Osteoblast (primary cell): ENCODE results near the gene ADGRD1. TPM values are rescaled to one million over a fixed set of nuclear protein-coding genes. Genes with fewer than 3 reads are reported as not detected.

ENCODE experiments used
- DNase-seq: peaks from one replicate; pipeline ENCODE4 v3.0.0; 2011; ENCODE audit warnings: low spot score, mixed read lengths; ENCODE audit not compliant: insufficient read length; ENCODE audit errors: missing footprints
- H2AFZ ChIP-seq: 2 replicates; pipeline ENCODE4 v1.6.0; 2011; ENCODE audit warnings: mild to moderate bottlenecking, low read length
- H3K27ac ChIP-seq: 2 replicates; pipeline ENCODE4 v1.5.1; 2011; ENCODE audit warnings: mild to moderate bottlenecking, low read depth, low read length, moderate library complexity
- H3K27me3 ChIP-seq: 2 replicates; pipeline ENCODE4 v1.6.0; 2012; ENCODE audit warnings: mild to moderate bottlenecking, control low read depth, inconsistent platforms, low read length, moderate library complexity; ENCODE audit not compliant: insufficient read depth
- H3K36me3 ChIP-seq: 2 replicates; pipeline ENCODE4 v1.5.1; 2011; ENCODE audit warnings: mild to moderate bottlenecking, low read length, control low read depth, moderate library complexity; ENCODE audit not compliant: insufficient read depth
- H3K4me1 ChIP-seq: 2 replicates; pipeline ENCODE4 v1.5.1; 2011; ENCODE audit warnings: mild to moderate bottlenecking, low read length, control low read depth, moderate library complexity; ENCODE audit not compliant: insufficient read depth
- H3K4me2 ChIP-seq: 2 replicates; pipeline ENCODE4 v1.6.0; 2011; ENCODE audit warnings: mild to moderate bottlenecking, low read length; ENCODE audit not compliant: insufficient read depth
- H3K4me3 ChIP-seq: fragments of 200-600 bp; sonication (generic); 3 replicates; pipeline ENCODE4 v1.5.1; 2012; ENCODE audit warnings: mild to moderate bottlenecking, low read length, inconsistent platforms; ENCODE audit not compliant: insufficient read depth
- H3K79me2 ChIP-seq: 2 replicates; pipeline ENCODE4 v1.6.0; 2012; ENCODE audit warnings: mild to moderate bottlenecking, low read length, control low read depth, inconsistent platforms; ENCODE audit not compliant: insufficient read depth
- H3K9me3 ChIP-seq: 2 replicates; pipeline ENCODE4 v1.5.1; 2011; ENCODE audit warnings: low read depth, low read length, control low read depth
- H4K20me1 ChIP-seq: 2 replicates; pipeline ENCODE4 v1.6.0; 2012; ENCODE audit warnings: mild to moderate bottlenecking, low read length, control low read depth; ENCODE audit not compliant: insufficient read depth
- CTCF ChIP-seq: IDR thresholded peaks from 2 replicates; pipeline ENCODE4 v1.5.1; 2011; ENCODE audit warnings: mild to moderate bottlenecking, low read depth, low read length, moderate library complexity; ENCODE audit errors: extremely low read depth
- total RNA-seq: library from RNA; depleted of rRNA; stranded (reverse); fragments of >200 nt; gene quantifications from 2 replicates; pipeline ENCODE4 v1.2.3, GENCODE V29; 2012

Gene ADGRD1
- total RNA-seq, 1 donor = 0.72 TPM

- no peak overlapping the region for H3K4me2 ChIP-seq
- no peaks in the 10 kb centered on the region for H3K36me3 ChIP-seq
- no peak overlapping the region for H2AFZ ChIP-seq
- TF ChIP-seq CTCF = no peak
- H3K4me1 ChIP-seq = no peaks in the 10 kb centered on the region
- DNase-seq = no peak
- no peaks in the 10 kb centered on the region for H3K9me3 ChIP-seq
- H3K27me3 ChIP-seq = no peaks in the 10 kb centered on the region
- H3K27ac ChIP-seq = no peak overlapping the region
- no peaks in the 10 kb centered on the region for H3K79me2 ChIP-seq
- no peak overlapping the region for H3K4me3 ChIP-seq
- no peaks in the 10 kb centered on the region for H4K20me1 ChIP-seq
These were observed 209.6 kb downstream of the ADGRD1 start for GRCh38 chr12:131163189-131163738.

- no peaks in the 10 kb centered on the region for H3K4me1 ChIP-seq
- H3K36me3 ChIP-seq = no peaks in the 10 kb centered on the region
- no peaks in the 10 kb centered on the region for H3K79me2 ChIP-seq
- no peak overlapping the region for H3K4me3 ChIP-seq
- no peaks in the 10 kb centered on the region for H3K9me3 ChIP-seq
- H3K4me2 ChIP-seq = no peak overlapping the region
- H2AFZ ChIP-seq = no peak overlapping the region
- H3K27ac ChIP-seq = no peak overlapping the region
- TF ChIP-seq CTCF = no peak
- no peak for DNase-seq
- H4K20me1 ChIP-seq = no peaks in the 10 kb centered on the region
- no peaks in the 10 kb centered on the region for H3K27me3 ChIP-seq
These were observed 210.6 kb downstream of the ADGRD1 start for GRCh38 chr12:131164096-131164872.

GRCh38 chr12:131166717-131167116 is 213.0 kb downstream of the ADGRD1 start:
- no peak overlapping the region for H3K4me2 ChIP-seq
- H3K4me3 ChIP-seq = no peak overlapping the region
- H3K79me2 ChIP-seq = no peaks in the 10 kb centered on the region
- no peaks in the 10 kb centered on the region for H3K4me1 ChIP-seq
- no peaks in the 10 kb centered on the region for H3K27me3 ChIP-seq
- no peaks in the 10 kb centered on the region for H3K36me3 ChIP-seq
- no peak for DNase-seq
- TF ChIP-seq CTCF = no peak
- no peaks in the 10 kb centered on the region for H3K9me3 ChIP-seq
- H3K27ac ChIP-seq = no peak overlapping the region
- no peaks in the 10 kb centered on the region for H4K20me1 ChIP-seq
- no peak overlapping the region for H2AFZ ChIP-seq

GRCh38 chr12:131167334-131167733 is 213.6 kb downstream of the ADGRD1 start:
- Histone ChIP-seq H3K79me2 (no peaks in the 10 kb centered on the region), H3K36me3 (no peaks in the 10 kb centered on the region), H3K4me1 (no peaks in the 10 kb centered on the region), H3K4me2 (no peak overlapping the region), H3K27me3 (no peaks in the 10 kb centered on the region), H2AFZ (no peak overlapping the region), H3K27ac (no peak overlapping the region), H3K4me3 (no peak overlapping the region), H3K9me3 (no peaks in the 10 kb centered on the region), H4K20me1 (no peaks in the 10 kb centered on the region)
- DNase-seq = no peak
- no peak for TF ChIP-seq CTCF
